Measurements from ENCODE around the gene ANLN. TPM values are rescaled to one million over a fixed set of nuclear protein-coding genes. Genes with fewer than 3 reads are reported as not detected.

Gene ANLN
- total RNA-seq, 1 experiment from 2014 or later: 238 TPM

DNA sequence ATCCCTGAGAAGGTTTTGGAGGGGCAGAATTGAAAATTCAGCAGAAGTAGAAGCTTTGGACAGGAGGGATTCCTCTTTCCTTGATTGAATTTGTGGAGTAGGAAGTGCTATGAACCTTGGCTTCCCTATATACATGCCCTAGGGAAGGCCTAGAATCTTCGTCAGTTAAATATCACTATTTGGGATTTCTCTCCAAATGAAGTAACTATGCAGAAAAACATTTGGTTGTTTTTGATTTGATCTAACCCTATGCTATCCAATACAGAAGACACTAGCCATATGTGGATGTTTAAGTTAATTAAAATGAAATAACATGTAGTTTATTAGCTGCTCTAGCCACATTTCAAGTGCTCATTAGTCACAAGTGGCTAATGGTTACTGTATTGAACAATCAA is 15.7 kb downstream of the ANLN start:
- ATAC-seq: no peak
- DNase-seq (ENCODE audit: low read depth, low spot score): no peak

DNA sequence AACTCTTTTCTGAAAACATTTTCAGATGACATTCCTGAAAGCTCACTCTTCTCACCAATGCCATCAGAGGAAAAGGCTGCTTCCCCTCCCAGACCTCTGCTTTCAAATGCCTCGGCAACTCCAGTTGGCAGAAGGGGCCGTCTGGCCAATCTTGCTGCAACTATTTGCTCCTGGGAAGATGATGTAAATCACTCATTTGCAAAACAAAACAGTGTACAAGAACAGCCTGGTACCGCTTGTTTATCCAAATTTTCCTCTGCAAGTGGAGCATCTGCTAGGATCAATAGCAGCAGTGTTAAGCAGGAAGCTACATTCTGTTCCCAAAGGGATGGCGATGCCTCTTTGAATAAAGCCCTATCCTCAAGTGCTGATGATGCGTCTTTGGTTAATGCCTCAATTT is 16.5 kb downstream of the ANLN start:
- in situ Hi-C loops (cut with HindIII; ENCODE audit: low pct_unique_long_range_greater_than_20kb, low sequenced_read_pairs) (no loop called here), intact Hi-C loops (cut with micrococcal nuclease; ENCODE audit: unreplicated experiment) (no loop called here)
- no peak for DNase-seq (ENCODE audit: low read depth, low spot score)
- H3K36me3 ChIP-seq (ENCODE audit: control insufficient read depth, insufficient read depth, low read length): peaks cover 70% of the 10 kb centered on the region
- POLR2A ChIA-PET: no interaction called here
- no peak for ATAC-seq
- peak overlapping the region; percentile 71 for H3K27ac ChIP-seq (ENCODE audit: low read length)
- TF ChIP-seq, protein P1, sequence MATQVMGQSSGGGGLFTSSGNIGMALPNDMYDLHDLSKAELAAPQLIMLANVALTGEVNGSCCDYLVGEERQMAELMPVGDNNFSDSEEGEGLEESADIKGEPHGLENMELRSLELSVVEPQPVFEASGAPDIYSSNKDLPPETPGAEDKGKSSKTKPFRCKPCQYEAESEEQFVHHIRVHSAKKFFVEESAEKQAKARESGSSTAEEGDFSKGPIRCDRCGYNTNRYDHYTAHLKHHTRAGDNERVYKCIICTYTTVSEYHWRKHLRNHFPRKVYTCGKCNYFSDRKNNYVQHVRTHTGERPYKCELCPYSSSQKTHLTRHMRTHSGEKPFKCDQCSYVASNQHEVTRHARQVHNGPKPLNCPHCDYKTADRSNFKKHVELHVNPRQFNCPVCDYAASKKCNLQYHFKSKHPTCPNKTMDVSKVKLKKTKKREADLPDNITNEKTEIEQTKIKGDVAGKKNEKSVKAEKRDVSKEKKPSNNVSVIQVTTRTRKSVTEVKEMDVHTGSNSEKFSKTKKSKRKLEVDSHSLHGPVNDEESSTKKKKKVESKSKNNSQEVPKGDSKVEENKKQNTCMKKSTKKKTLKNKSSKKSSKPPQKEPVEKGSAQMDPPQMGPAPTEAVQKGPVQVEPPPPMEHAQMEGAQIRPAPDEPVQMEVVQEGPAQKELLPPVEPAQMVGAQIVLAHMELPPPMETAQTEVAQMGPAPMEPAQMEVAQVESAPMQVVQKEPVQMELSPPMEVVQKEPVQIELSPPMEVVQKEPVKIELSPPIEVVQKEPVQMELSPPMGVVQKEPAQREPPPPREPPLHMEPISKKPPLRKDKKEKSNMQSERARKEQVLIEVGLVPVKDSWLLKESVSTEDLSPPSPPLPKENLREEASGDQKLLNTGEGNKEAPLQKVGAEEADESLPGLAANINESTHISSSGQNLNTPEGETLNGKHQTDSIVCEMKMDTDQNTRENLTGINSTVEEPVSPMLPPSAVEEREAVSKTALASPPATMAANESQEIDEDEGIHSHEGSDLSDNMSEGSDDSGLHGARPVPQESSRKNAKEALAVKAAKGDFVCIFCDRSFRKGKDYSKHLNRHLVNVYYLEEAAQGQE (IDR thresholded peaks at IDR 0.05; ENCODE audit: insufficient read depth in 1 of 2, low read depth in 2 of 2, low read length in 1 of 2): no peak
- no peak for TF ChIP-seq POLR2AphosphoS5 (IDR thresholded peaks at IDR 0.05; ENCODE audit: low read depth, low read length)
- TF ChIP-seq SIN3A (IDR thresholded peaks at IDR 0.05; ENCODE audit: borderline replicate concordance, insufficient read depth, low read depth, low read length): no peak
- TF ChIP-seq, protein P2, sequence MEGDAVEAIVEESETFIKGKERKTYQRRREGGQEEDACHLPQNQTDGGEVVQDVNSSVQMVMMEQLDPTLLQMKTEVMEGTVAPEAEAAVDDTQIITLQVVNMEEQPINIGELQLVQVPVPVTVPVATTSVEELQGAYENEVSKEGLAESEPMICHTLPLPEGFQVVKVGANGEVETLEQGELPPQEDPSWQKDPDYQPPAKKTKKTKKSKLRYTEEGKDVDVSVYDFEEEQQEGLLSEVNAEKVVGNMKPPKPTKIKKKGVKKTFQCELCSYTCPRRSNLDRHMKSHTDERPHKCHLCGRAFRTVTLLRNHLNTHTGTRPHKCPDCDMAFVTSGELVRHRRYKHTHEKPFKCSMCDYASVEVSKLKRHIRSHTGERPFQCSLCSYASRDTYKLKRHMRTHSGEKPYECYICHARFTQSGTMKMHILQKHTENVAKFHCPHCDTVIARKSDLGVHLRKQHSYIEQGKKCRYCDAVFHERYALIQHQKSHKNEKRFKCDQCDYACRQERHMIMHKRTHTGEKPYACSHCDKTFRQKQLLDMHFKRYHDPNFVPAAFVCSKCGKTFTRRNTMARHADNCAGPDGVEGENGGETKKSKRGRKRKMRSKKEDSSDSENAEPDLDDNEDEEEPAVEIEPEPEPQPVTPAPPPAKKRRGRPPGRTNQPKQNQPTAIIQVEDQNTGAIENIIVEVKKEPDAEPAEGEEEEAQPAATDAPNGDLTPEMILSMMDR (IDR thresholded peaks at IDR 0.05): no peak
- no peak for TF ChIP-seq TCF7L2 (IDR thresholded peaks at IDR 0.05; ENCODE audit: low read depth, low read length)
- H3K27me3 ChIP-seq (ENCODE audit: control insufficient read depth, insufficient read depth, low read length): no peaks in the 10 kb centered on the region
- no peaks in the 10 kb centered on the region for H3K9me3 ChIP-seq (ENCODE audit: control insufficient read depth, insufficient read depth, low read depth, low read length)
- H3K4me3 ChIP-seq (ENCODE audit: low read depth in 2 of 2, low read length in 2 of 2): no peak overlapping the region
- peaks cover 29% of the 10 kb centered on the region for H3K4me1 ChIP-seq (ENCODE audit: control insufficient read depth, insufficient read depth, low read length)
- CTCF ChIA-PET: no interaction called here
- BruUV-seq (replicated peaks): no TSS peak

More for the DNA sequence above, 15.7 kb downstream of the ANLN start:
- Histone ChIP-seq H3K27me3 (ENCODE audit: control insufficient read depth, insufficient read depth, low read length) (no peaks in the 10 kb centered on the region), H3K36me3 (ENCODE audit: control insufficient read depth, insufficient read depth, low read length) (peaks cover 68% of the 10 kb centered on the region), H3K9me3 (ENCODE audit: control insufficient read depth, insufficient read depth, low read depth, low read length) (no peaks in the 10 kb centered on the region), H3K4me1 (ENCODE audit: control insufficient read depth, insufficient read depth, low read length) (peaks cover 31% of the 10 kb centered on the region), H3K4me3 (ENCODE audit: low read depth in 2 of 2, low read length in 2 of 2) (no peak overlapping the region), H3K27ac (ENCODE audit: low read length) (peak overlapping the region; percentile 71)
- ChIA-PET POLR2A (no interaction called here), CTCF (no interaction called here)
- TF ChIP-seq, protein P1 (IDR thresholded peaks at IDR 0.05; ENCODE audit: insufficient read depth in 1 of 2, low read depth in 2 of 2, low read length in 1 of 2): no peak
- TF ChIP-seq POLR2AphosphoS5 (IDR thresholded peaks at IDR 0.05; ENCODE audit: low read depth, low read length): no peak
- BruUV-seq (replicated peaks): no TSS peak
- in situ Hi-C loops (cut with HindIII; ENCODE audit: low pct_unique_long_range_greater_than_20kb, low sequenced_read_pairs): no loop called here
- intact Hi-C loops (cut with micrococcal nuclease; ENCODE audit: unreplicated experiment): no loop called here

All from Panc1 (cell line).